Right cardiac atrium (tissue), 5 donors: Measurements from ENCODE around the gene PLK4. TPM values are rescaled to one million over a fixed set of nuclear protein-coding genes. Genes with fewer than 3 reads are reported as not detected.
A peak's percentile ranks its signal among the peaks of the same experiment; 100 is the strongest.
"Not testable (repeated sequence)": the region's sequence is repeated elsewhere in the genome, so short reads cannot be mapped to it uniquely, and the experiment has no call there.

Source experiments
- ATAC-seq, 2 donors: fragments of 200-7000 bp; cut with Tn5 transposase; one replicate each; pipeline versions ENCODE4 v1.8.0 to v1.9.1; 2020; ENCODE audit warnings: moderate library complexity in 2 of 2, mild to moderate bottlenecking in 1 of 2
- DNase-seq, 3 donors: peaks; one replicate each; pipeline ENCODE4 v3.0.0-alpha.2; 2020
- H3K27ac ChIP-seq: one replicate; pipeline ENCODE4 v1.5.1; 2013; ENCODE audit warnings: mild to moderate bottlenecking, low read length, control low read depth, moderate library complexity
- H3K27me3 ChIP-seq: one replicate; pipeline ENCODE4 v1.6.1; 2013; ENCODE audit not compliant: control insufficient read depth, insufficient read depth
- H3K4me1 ChIP-seq: one replicate; pipeline ENCODE4 v1.6.1; 2013; ENCODE audit warnings: low read length; ENCODE audit not compliant: control insufficient read depth, insufficient read depth
- H3K4me3 ChIP-seq: one replicate; pipeline ENCODE4 v1.5.1; 2013; ENCODE audit warnings: low read length, control low read depth
- H3K9me3 ChIP-seq: one replicate; pipeline ENCODE4 v1.6.1; 2013; ENCODE audit warnings: low read length; ENCODE audit not compliant: control insufficient read depth
- WGBS: extraction: QIAGEN DNeasy Blood & Tissue Kit; methylation state at CpG from one replicate; pipeline ENCODE4 v1.1.7; 2013; 5-methylcytosine and 5-hydroxymethylcytosine counted together
- intact Hi-C, 4 donors: fragments of 100-400 bp; cut with DNase I; formaldehyde crosslinking; loops; one replicate each; pipeline versions ENCODE4 v1.11.0 to v1.14.0; 2022 to 2023
- polyA plus RNA-seq: library from polyadenylated mRNA; stranded (reverse); fragments of 200-250 nt; gene quantifications from one replicate; pipeline ENCODE4 v1.2.3, GENCODE V29; 2013
- total RNA-seq, 4 donors: library from RNA; stranded (reverse); fragmentation: NEBNext Ultra II Directional; extraction: Animal tissue kit (Norgen Biotek cat#: 25700); gene quantifications; one replicate each; pipeline ENCODE4 v1.2.1, GENCODE V29; 2021
- donor health status: healthy with polysubstance abuse.
- donor health status: DM: no; HTN: yes; CAD: no.
- donor health status: DM: no; HTN: no; CAD: no.
- donor health status: DM: no; HTN: yes; CAD: no; lungs with severe emphysema.
- donor health status: DM: yes; HTN: yes; CAD: no.

The PLK4 gene
- total and polyA plus RNA-seq, 5 donors, result 0.37 to 1.1 (median 0.52) TPM

- intact Hi-C loops, result no loop called here
- DNase-seq, result no peak
These were observed 23.1 kb upstream of the PLK4 start for GRCh38 chr4:127857641-127858040.

GRCh38 chr4:127868196-127868595 lies 12.5 kb upstream of the PLK4 start:
- H3K4me1 ChIP-seq, result peaks cover 3% of the 10 kb centered on the region
- H3K27ac ChIP-seq, result no peak overlapping the region
- DNase-seq, result no peak
- intact Hi-C loops, result no loop called here
- no peaks in the 10 kb centered on the region for H3K27me3 ChIP-seq
- WGBS, result 93% methylated on average over 2 of the region's 2 CpGs
- H3K9me3 ChIP-seq, result no peaks in the 10 kb centered on the region
- H3K4me3 ChIP-seq, result no peak overlapping the region
- no peak for ATAC-seq

More at GRCh38 chr4:127857641-127858040, 23.1 kb upstream of the PLK4 start:
- 89% methylated on average over 1 of the region's 1 CpG for WGBS
- Histone ChIP-seq H3K27me3 (no peaks in the 10 kb centered on the region), H3K27ac (no peak overlapping the region), H3K4me3 (no peak overlapping the region), H3K4me1 (peaks cover 5% of the 10 kb centered on the region), H3K9me3 (no peaks in the 10 kb centered on the region)
- ATAC-seq, result no peak

- Histone ChIP-seq H3K9me3 (no peaks in the 10 kb centered on the region), H3K27me3 (no peaks in the 10 kb centered on the region), H3K4me3 (no peak overlapping the region), H3K27ac (no peak overlapping the region), H3K4me1 (peaks cover 3% of the 10 kb centered on the region)
- peak in 1 of 2 donors; percentile 28 for ATAC-seq
- no peak for DNase-seq
- intact Hi-C loops, result no loop called here
These were observed 10.4 kb upstream of the PLK4 start for GRCh38 chr4:127870281-127870680.

GRCh38 chr4:127870688-127871087 lies 10.0 kb upstream of the PLK4 start:
- intact Hi-C loops, result no loop called here
- H3K9me3 ChIP-seq, result no peaks in the 10 kb centered on the region
- WGBS, result 25% methylated on average over 3 of the region's 3 CpGs
- no peak overlapping the region for H3K4me3 ChIP-seq
- H3K4me1 ChIP-seq, result peaks cover 3% of the 10 kb centered on the region
- peak; percentile 84 to 99 for ATAC-seq
- DNase-seq, result peak in 1 of 3 donors; percentile 14
- no peak overlapping the region for H3K27ac ChIP-seq
- no peaks in the 10 kb centered on the region for H3K27me3 ChIP-seq

- H3K27ac ChIP-seq, result no peak overlapping the region
- H3K9me3 ChIP-seq, result no peaks in the 10 kb centered on the region
- no peaks in the 10 kb centered on the region for H3K27me3 ChIP-seq
- intact Hi-C loops, result no loop called here
- ATAC-seq, result no peak
- no peak for DNase-seq
- peaks cover 1% of the 10 kb centered on the region for H3K4me1 ChIP-seq
- H3K4me3 ChIP-seq, result no peak overlapping the region
These were observed 4.9 kb upstream of the PLK4 start for GRCh38 chr4:127875791-127876190.

- ATAC-seq (no peak), DNase-seq (no peak)
- Histone ChIP-seq H3K27ac (no peak overlapping the region), H3K9me3 (no peaks in the 10 kb centered on the region), H3K4me1 (no peaks in the 10 kb centered on the region), H3K27me3 (no peaks in the 10 kb centered on the region), H3K4me3 (peak overlapping the region; percentile 94)
- intact Hi-C loops, result no loop called here
- 0% methylated on average over 7 of the region's 7 CpGs for WGBS
These were observed 821 bp downstream of the PLK4 start for GRCh38 chr4:127881563-127881864.

GRCh38 chr4:127888559-127888958 lies 7.9 kb downstream of the PLK4 start:
- Histone ChIP-seq H3K4me3 (no peak overlapping the region), H3K27ac (no peak overlapping the region), H3K4me1 (no peaks in the 10 kb centered on the region), H3K9me3 (no peaks in the 10 kb centered on the region), H3K27me3 (no peaks in the 10 kb centered on the region)
- no peak for DNase-seq
- ATAC-seq, result no peak
- intact Hi-C loops, result no loop called here
- 90% methylated on average over 1 of the region's 1 CpG for WGBS

GRCh38 chr4:127889903-127890302 lies 9.2 kb downstream of the PLK4 start:
- Histone ChIP-seq H3K4me1 (no peaks in the 10 kb centered on the region), H3K27me3 (no peaks in the 10 kb centered on the region), H3K27ac (no peak overlapping the region), H3K4me3 (no peak overlapping the region), H3K9me3 (no peaks in the 10 kb centered on the region)
- ATAC-seq (no peak), DNase-seq (no peak)
- WGBS, result 71% methylated on average over 3 of the region's 3 CpGs
- intact Hi-C loops, result no loop called here

- H3K9me3 ChIP-seq, result no peaks in the 10 kb centered on the region
- 95% methylated on average over 1 of the region's 1 CpG for WGBS
- H3K4me1 ChIP-seq, result no peaks in the 10 kb centered on the region
- no peak overlapping the region for H3K27ac ChIP-seq
- H3K4me3 ChIP-seq, result no peak overlapping the region
- DNase-seq (no peak), ATAC-seq (no peak)
- no peaks in the 10 kb centered on the region for H3K27me3 ChIP-seq
- intact Hi-C loops, result no loop called here
These were observed 15.4 kb downstream of the PLK4 start for GRCh38 chr4:127896069-127896468.

- WGBS, result 97% methylated on average over 1 of the region's 1 CpG
- H3K4me3 ChIP-seq, result no peak overlapping the region
- no peak overlapping the region for H3K27ac ChIP-seq
- H3K4me1 ChIP-seq, result no peaks in the 10 kb centered on the region
- DNase-seq, result no peak
- intact Hi-C loops, result no loop called here
- no peaks in the 10 kb centered on the region for H3K9me3 ChIP-seq
- no peak for ATAC-seq
- H3K27me3 ChIP-seq, result no peaks in the 10 kb centered on the region
These were observed 15.8 kb downstream of the PLK4 start for GRCh38 chr4:127896528-127896927.

- WGBS, result 98% methylated on average over 4 of the region's 4 CpGs
- H3K4me1 ChIP-seq, ATAC-seq, H3K9me3 ChIP-seq, H3K27ac ChIP-seq, H3K4me3 ChIP-seq, DNase-seq, H3K27me3 ChIP-seq, intact Hi-C loops: not testable (repeated sequence)
These were observed 19.0 kb downstream of the PLK4 start for GRCh38 chr4:127899682-127900081.

GRCh38 chr4:127905029-127905428 lies 24.3 kb downstream of the PLK4 start:
- WGBS, result 82% methylated on average over 8 of the region's 8 CpGs
- no peak for ATAC-seq

More at GRCh38 chr4:127905029-127905428, 24.3 kb downstream of the PLK4 start:
- no peak for DNase-seq
- Histone ChIP-seq H3K9me3 (no peaks in the 10 kb centered on the region), H3K27me3 (no peaks in the 10 kb centered on the region), H3K4me1 (no peaks in the 10 kb centered on the region), H3K4me3 (no peak overlapping the region), H3K27ac (no peak overlapping the region)
- intact Hi-C loops, result no loop called here
